Hematopoietic multipotent progenitor cell treated with erythropoietin and hydrocortisone succinate and interleukin-3 and kit ligand, for 8 days (in vitro differentiated cells): Measurements from ENCODE around the gene SLC7A5.
A peak's percentile ranks its signal among the peaks of the same experiment; 100 is the strongest.
"Not testable (repeated sequence)": the region's sequence is repeated elsewhere in the genome, so short reads cannot be mapped to it uniquely, and the experiment has no call there.

Experiments
- DNase-seq: peaks from one replicate; pipeline ENCODE4 v3.0.0-alpha.2; 2015

The SLC7A5 gene

GRCh38 chr16:87818533-87819161, 50.7 kb downstream of the SLC7A5 start:
- no peak for DNase-seq

GRCh38 chr16:87817910-87818309, 51.4 kb downstream of the SLC7A5 start:
- DNase-seq = no peak

GRCh38 chr16:87817370-87817769, 51.9 kb downstream of the SLC7A5 start:
- DNase-seq = not testable (repeated sequence)

GRCh38 chr16:87816507-87817100, 52.7 kb downstream of the SLC7A5 start:
- DNase-seq = no peak

GRCh38 chr16:87815567-87815966, 53.7 kb downstream of the SLC7A5 start:
- no peak for DNase-seq

GRCh38 chr16:87812200-87812656, 57.1 kb downstream of the SLC7A5 start:
- DNase-seq = no peak

- DNase-seq = not testable (repeated sequence)
Measured at GRCh38 chr16:87811454-87811853, 57.9 kb downstream of the SLC7A5 start.

GRCh38 chr16:87809150-87809902, 60.0 kb downstream of the SLC7A5 start:
- no peak for DNase-seq

GRCh38 chr16:87808108-87808507, 61.2 kb downstream of the SLC7A5 start:
- no peak for DNase-seq

GRCh38 chr16:87806641-87807546, 62.4 kb downstream of the SLC7A5 start:
- peak; percentile 86 for DNase-seq

GRCh38 chr16:87806261-87806640, 63.1 kb downstream of the SLC7A5 start:
- DNase-seq = no peak

- DNase-seq = no peak
Measured at GRCh38 chr16:87803385-87803784, 65.9 kb downstream of the SLC7A5 start.

GRCh38 chr16:87802670-87803069, 66.6 kb downstream of the SLC7A5 start:
- no peak for DNase-seq

GRCh38 chr16:87801679-87802259, 67.5 kb downstream of the SLC7A5 start:
- no peak for DNase-seq

- DNase-seq = no peak
Measured at GRCh38 chr16:87800497-87800896, 68.8 kb downstream of the SLC7A5 start.

GRCh38 chr16:87795336-87795735, 74.0 kb downstream of the SLC7A5 start:
- no peak for DNase-seq

- no peak for DNase-seq
Measured at GRCh38 chr16:87794485-87795078, 74.7 kb downstream of the SLC7A5 start.

- no peak for DNase-seq
Measured at GRCh38 chr16:87792205-87792565, 77.1 kb downstream of the SLC7A5 start.

GRCh38 chr16:87791295-87792204, 77.8 kb downstream of the SLC7A5 start:
- DNase-seq = no peak

- no peak for DNase-seq
Measured at GRCh38 chr16:87790292-87791100, 78.8 kb downstream of the SLC7A5 start.
